HG02981 (cell line): ENCODE results near the gene PEAK1.

ENCODE experiments used
- ATAC-seq: cut with Tn5 transposase; IDR thresholded peaks from one replicate; pipeline ENCODE4 v1.9.1; 2021; ENCODE audit warnings: mild to moderate bottlenecking, moderate library complexity; ENCODE audit not compliant: unreplicated experiment

Gene PEAK1

GRCh38 chr15:77143616-77144015, 276.3 kb downstream of the PEAK1 start:
- ATAC-seq = no peak

- no peak for ATAC-seq
Observed at GRCh38 chr15:77143191-77143590, 276.7 kb downstream of the PEAK1 start.

DNA sequence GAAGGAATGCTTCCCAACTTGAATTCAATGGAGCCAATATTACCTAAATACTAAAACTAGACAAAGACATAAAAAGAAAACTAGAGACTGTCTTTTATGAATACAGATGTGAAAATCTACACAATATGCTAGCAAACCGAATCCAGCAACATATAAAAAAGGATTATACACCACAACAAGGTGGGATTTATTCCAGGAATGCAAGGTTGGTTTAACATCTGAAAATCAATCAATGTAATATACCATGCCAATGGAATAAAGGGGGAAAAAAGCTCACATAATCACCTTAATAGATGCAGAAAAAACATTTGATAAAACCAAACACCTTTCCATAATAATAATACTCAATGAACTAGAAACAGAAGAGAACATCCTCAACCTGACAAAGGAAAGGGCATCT, 279.7 kb downstream of the PEAK1 start:
- ATAC-seq = no peak

DNA sequence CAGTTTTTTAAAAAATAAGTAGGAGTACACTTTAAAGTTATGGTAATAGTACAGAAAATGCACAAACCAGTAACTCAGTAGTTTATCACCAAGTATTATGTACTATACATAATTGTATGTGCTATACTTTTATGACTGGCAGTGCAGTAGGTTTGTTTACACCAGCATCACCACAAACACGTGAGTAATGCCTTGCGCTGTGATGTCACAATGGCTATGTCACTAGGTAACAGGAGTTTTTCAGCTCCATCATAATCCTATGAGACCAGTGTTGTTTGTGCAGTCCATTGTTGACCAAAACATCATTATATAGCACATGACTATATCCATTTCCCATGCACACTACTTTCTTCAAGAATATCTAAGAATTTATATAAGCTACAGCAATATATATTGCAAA, 280.6 kb downstream of the PEAK1 start:
- no peak for ATAC-seq

DNA sequence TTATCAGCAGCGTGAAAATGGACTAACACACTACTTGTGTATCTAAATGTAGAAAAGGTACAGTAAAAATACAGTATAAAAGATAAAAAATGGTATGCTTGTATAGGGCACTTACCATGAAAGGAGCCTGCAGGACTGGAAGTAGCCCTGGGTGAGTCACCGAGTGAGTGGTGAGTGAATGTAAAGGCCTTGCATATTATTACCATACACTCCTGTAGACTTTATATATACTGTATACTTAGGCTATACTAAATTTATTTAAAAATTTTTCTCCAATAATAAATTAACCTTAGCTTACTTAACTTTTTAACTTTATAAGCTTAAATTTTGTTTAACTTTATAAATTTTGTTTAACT, 281.8 kb downstream of the PEAK1 start:
- no peak for ATAC-seq

DNA sequence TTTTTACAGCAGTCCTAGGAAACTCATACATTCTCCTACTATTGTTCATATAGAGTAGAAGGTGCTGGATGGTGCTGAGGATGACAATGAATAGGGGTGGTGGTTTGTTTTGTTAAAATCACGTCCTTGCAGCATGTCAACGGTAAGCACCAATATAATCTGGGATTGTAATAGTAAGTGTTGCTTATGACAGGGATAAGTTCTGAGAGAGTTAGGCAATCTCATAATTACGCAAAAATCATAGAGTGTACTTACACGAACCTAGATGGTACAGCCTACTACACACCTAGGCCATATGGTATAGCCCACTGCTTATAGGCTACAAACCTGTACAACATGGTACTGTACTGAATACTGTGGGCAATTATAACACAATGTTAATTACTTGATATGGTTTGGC, 284.7 kb downstream of the PEAK1 start:
- ATAC-seq = no peak

GRCh38 chr15:77130315-77130930, 289.5 kb downstream of the PEAK1 start:
- no peak for ATAC-seq

- no peak for ATAC-seq
Observed at GRCh38 chr15:77127626-77128025, 292.3 kb downstream of the PEAK1 start.

DNA sequence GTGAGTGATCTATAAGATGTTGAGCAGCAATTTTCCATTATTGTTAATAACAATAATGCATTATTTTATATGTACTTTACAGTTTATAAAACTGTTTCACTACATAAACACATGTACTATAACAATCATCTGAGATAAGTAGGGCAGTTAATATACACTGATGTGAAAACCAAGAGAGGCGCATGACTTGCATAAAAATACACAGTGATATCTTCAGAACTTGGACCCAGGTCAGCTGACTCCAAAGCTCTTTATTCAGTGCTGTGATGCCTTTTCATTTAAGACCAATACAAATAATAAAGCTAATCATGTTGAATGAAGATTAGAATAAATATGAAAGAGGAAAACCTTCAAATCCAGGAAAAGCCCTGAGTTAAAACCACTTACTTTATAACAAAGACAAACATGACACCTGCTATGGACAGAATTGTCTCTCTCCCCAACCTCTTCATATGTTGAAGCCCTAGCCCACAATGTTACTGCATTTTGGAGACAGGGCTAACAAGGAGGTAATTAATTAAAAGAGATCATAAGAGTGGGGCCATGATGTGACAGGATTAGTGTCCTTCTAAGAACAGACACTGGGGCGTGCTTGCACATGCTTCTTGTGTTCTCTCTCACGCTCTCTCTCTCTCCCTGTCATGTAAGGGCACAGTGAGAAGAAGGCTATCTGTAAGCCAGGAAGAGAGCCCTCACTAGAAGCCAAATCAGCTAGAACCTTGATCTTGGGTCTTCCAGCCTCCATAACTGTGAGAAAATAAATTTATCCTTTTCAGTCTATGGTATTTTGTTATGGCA, 293.2 kb downstream of the PEAK1 start:
- no peak for ATAC-seq

DNA sequence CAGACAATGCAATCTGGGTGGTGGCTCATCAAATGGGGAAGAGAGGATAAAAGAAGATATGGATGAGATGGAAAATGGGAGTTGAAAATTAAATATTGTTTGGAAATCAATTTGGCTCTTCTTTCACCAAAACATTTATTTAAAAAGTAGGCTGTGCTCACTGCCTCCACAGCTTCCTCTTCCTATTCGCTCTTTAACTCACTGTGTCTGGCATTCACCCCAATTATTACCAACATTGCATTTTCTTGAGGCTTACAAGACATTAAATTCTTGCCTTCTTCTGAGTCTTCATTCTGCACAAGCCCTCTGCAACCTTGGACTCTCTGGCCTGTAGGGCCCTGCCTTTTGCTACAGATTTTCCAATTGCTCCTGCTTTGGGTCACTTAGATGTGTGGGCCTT, 296.1 kb downstream of the PEAK1 start:
- ATAC-seq = no peak

DNA sequence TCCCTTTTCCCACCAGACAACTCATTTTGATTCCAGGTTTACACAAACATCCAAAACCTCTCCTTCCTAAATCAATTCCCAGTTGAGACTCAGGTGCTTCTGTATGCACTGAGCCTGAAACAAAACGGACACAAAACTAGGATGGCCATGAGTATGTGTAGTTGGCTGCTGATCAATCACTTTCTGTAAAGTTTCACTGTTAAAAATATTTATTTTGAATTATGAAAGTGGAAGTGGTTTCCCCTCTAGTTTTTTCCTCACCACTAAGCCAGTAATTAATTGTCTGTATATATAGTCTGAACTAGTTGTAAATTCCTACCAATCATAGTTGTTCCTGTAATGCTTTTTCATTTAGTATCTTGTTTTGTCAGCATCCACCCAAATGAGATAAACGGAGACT, 297.3 kb downstream of the PEAK1 start:
- ATAC-seq = no peak

DNA sequence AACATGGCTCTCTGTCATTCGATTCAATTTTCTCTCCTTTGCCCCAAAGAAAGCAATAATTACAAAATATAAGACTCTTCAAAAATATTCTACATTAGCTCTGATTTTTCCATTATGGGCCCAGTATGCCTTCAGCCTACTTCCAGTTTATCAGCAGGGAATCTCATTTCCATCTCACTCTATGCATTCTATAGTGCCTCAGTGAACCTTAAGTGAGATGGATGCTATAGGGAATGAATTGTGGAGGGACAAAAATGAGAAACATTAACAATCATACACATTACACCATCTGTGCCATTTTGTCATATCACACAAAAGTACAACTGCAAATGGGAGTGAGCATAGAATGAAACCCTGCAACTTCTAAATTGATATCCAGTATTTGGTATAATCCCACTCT, 298.3 kb downstream of the PEAK1 start:
- ATAC-seq = no peak

- ATAC-seq = no peak
Observed at GRCh38 chr15:77120576-77120975, 299.3 kb downstream of the PEAK1 start.

- ATAC-seq = no peak
Observed at GRCh38 chr15:77119446-77119845, 300.5 kb downstream of the PEAK1 start.

DNA sequence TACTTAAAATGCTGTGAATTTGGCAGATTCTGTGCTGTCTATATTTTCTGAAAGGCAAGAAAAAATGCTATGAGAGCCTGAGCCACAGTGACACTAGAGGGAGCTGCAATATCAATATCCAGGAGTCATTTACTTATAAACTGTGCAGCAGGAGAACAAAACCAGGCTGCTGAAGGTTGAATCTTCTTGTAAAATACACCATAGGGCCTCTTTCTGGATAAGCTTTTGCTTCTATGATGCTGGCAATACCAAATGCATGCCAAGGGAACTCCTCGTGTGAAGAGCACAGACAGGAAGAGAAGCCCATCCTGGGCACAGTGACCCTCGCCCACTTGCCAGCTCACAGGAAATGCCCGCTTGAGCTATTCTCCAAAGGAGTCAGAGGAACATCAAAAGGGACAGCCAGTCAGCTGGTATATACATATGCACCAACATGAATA, 301.0 kb downstream of the PEAK1 start:
- ATAC-seq = no peak

- ATAC-seq = no peak
Observed at GRCh38 chr15:77115179-77115578, 304.7 kb downstream of the PEAK1 start.

- ATAC-seq = no peak
Observed at GRCh38 chr15:77112838-77113504, 306.9 kb downstream of the PEAK1 start.

DNA sequence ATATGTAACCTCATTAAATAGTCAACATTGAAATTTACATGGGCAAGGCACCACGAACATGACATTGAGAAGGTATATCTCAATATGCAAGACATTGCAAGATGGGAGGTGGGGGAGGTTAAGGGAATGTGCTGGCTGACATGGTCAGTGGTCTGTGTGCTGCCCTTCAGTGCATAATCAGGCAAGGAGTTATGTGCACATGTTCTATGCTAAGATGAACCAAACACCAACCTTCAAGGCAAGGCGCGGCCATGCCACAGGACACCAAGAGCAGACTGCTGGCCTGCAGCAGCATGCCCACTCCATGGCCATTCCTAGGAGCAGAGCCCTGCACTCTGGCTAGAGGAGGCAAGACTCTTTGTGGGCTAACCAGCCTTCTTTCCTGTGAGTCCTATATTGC, 308.1 kb downstream of the PEAK1 start:
- ATAC-seq = no peak

DNA sequence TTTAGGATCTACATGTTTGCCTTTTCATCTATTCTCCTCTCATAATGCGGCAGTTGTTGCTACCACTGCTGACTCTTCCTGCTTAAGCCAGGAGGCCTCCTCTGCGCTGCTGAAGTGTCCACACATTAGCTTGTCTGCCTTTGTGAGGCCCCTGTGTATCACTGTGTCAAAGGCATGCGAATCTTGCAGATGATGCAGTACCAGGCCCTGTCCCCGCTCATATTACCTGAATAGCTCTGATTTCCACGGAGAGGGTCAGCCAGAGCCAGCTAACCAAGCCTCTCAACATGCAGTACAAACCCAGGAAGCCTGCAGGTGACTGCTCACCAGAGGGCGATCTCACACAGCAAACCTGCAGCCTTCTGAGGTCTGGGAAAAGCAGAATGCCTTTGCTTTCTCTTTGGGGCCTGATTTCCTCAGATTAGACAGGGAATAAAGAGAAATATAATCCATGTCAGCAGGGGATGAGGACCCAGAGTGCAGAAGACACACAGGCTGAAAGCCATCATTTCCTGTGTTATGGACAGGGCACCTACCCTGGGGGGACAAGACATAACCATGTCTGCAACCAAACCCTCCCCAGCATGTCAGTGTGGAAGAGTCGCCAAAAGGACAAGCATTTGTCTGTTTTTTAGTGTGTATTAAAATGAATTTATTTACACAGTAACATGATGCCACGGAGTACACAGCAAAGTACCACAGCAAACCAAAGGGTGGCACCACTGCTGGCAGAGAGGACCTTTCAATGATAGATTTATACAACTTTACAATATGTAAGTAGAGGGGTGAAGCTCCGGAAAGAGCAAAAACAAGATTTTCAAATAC, 312.2 kb downstream of the PEAK1 start:
- ATAC-seq = no peak

- ATAC-seq = no peak
Observed at GRCh38 chr15:77107068-77107467, 312.8 kb downstream of the PEAK1 start.

- no peak for ATAC-seq
Observed at GRCh38 chr15:77104155-77104554, 315.7 kb downstream of the PEAK1 start.
